GM19035 (cell line): ENCODE data around the gene C1orf198.
"Not testable (repeated sequence)": the region's sequence is repeated elsewhere in the genome, so short reads cannot be mapped to it uniquely, and the experiment has no call there.

Source experiments
- ATAC-seq: cut with Tn5 transposase; IDR thresholded peaks from one replicate; pipeline ENCODE4 v1.9.1; 2021; ENCODE audit not compliant: unreplicated experiment

C1orf198 gene

GRCh38 chr1:230861489-230861888 lies 6.8 kb downstream of the C1orf198 start:
- ATAC-seq = no peak

DNA sequence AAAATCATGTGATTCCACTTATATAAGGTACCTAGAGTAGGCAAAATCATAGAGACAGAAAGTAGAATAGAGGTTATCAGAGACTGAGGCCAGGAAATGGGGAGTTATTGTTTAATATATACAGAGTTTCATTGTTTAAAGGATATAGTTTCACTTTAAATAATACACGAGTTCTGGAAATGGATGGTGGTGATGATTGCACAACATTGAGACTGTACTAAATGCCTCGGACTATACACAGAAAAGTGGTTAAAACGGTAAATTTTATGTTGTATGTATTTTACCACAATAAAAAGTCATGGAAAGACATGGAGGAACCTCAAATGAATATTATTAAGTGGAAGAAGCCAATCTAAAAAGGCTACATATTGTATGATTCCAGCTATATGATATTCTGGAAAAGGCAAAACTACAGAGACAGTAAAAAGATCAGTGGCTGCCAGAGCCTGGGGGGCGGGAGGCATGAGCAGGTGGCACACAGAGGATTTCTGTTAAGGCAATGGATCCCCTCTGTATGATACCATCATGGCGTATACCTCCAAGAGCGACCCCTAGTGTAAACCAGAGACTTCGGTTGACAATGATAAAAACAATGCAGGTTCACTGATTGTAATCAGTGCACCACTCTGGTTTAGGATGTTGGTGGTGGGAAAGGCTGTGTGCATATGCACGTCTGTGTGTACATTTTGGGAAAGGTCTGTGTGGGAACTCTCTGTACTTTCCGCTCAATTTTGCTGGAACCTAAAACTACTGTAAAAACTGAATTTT lies 7.5 kb downstream of the C1orf198 start:
- ATAC-seq = no peak

DNA sequence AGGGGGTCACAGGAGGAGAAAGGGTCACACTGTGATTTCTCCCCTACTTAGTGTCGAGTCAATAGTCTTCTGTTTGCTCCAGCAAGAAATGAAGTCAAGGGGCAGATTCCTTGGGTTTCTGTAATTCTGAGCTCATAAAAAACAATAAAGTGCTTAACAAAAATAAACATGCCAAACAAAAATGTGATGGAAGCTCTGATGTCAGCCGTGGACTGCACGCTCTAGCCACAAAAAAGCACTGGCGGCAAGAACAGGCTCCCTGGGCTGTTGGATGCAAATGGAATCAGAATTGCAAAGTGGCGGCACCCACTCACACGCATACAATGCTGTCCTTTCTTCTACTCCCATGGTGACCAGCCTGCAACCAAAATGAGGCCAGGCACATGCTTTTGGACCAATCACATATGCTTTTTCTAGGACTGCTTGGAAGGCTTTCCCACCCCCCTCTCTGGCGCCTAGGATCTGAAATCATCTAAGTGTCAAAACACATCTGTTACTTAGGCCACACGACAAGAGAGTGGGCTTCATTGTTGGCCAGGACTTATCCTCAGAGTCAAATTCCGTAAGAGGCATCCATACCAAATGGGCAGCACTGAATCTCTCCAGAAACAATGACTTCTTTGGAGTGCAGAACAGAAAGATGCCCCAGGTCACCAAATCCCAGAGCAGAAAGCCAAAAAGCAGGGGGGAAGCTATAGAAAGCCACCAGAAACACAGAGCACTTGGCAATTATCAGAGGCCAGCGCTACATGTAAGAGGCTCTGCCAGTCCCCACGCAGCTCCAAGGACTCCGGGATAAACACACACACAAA lies 9.2 kb downstream of the C1orf198 start:
- no peak for ATAC-seq

GRCh38 chr1:230858236-230858820 lies 10.0 kb downstream of the C1orf198 start:
- no peak for ATAC-seq

DNA sequence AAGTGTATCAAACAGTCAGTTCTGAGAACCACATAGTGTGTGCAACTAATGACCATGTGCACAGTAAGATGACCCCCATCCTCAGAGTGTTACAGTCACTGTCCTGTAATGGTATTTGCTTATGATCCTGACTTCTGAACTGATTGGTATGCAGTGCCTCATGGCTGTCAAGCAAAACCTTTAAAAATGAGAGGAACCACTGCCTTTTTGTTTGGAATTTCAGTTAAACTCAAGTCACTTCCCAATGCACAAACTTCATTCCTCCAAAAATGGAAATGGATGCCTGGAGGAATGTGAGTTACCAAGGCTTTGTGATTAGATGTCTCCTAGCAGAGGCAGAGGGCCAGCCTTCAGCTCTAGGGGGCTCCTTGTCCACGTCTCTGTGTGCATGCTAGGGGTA lies 10.5 kb downstream of the C1orf198 start:
- ATAC-seq = no peak

- no peak for ATAC-seq
Observed at GRCh38 chr1:230857077-230857476, 11.2 kb downstream of the C1orf198 start.

DNA sequence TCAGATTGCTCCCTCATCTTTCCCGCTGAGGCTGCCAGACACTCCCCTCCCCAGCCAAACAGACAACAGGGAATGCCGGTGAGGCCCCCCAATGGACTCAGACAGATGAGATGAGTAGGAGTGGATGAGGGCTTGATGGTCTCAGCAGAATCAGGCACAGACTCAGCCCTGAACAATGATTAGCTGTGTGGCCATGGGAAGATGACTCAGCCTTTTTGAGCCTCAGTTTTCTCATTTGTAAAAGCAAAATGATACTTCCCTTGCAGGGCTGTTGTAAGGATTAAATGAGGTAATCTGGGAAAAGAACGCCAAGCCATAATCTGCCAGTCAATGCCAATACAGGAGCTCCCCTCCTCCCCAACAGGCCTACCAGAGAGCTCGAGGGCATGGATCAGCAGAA lies 12.4 kb downstream of the C1orf198 start:
- no peak for ATAC-seq

DNA sequence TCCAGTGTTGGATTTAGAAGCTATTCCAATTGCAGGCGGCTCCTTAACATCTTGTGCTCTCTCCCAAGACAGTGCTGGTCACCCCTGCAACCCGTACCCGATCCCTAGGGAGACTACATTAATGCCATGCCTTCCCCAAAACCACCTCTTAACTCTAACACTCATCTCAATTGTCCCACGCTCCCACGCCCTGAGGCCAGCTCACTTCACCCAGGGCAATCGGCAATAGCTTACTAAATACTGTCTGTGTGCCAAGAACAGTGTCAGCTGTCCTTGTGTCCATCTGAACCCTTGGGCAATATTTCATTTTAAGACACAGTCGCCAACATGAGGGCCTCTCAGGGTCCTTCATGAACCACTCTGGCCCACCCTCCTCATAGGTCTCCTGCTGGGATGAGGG lies 13.9 kb downstream of the C1orf198 start:
- ATAC-seq = no peak

DNA sequence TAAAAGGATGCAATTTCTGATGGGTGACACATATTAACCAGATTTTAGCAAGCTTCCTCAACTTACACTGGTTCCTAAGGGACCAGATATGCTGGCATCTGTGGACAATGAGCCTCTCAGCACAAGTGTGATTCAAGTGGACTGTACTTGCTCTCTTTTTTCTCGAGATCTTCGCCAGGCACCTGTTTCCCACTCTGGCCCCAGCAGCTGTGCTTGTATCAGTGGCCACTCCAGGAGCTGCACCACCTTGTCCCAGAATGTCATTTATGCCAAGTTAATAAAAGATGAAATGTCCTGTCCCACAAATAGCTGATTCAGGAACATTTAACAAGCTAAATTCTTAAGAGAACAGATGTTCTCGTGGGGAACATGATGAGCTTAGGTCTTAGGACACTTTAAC lies 14.6 kb downstream of the C1orf198 start:
- no peak for ATAC-seq

DNA sequence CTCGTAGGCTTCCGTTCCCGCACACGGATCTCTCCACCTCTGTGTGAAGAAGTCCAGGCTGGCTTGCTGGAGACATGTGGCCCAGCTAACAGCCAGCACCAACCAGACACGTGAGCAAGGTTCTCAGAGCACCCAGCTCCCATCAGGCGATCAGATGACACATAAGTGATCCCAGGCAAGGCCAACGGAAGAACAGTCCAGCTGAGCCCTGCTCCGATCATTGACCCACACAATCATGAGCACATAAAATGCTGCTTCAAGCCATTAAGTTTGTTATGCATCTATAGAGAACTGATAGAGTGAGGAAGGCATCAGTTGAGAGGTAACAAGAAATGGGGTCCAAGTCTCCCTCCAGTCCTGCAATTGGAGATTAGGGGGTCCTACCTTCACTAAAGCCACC lies 15.4 kb downstream of the C1orf198 start:
- ATAC-seq = no peak

DNA sequence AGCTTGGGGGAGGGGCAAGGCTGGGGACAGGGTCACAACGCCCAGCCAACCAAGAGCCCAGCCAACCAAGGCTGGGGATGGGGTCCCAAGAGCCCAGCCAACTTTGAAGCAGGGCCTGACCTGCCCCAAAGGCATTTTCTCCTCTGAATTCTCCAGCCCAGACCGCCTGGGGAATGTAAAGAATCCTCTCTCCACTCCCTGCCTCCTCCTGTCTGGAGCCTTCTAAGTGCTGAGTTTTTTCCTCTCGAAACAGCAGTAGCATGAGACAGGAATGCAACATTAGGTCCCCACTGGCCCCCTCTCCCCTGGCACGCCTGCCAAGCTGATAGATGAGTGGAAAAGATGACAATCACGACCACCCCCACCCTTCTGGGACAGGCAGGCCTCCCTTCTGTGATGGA lies 17.0 kb downstream of the C1orf198 start:
- ATAC-seq = no peak

- no peak for ATAC-seq
Observed at GRCh38 chr1:230850547-230850946, 17.8 kb downstream of the C1orf198 start.

DNA sequence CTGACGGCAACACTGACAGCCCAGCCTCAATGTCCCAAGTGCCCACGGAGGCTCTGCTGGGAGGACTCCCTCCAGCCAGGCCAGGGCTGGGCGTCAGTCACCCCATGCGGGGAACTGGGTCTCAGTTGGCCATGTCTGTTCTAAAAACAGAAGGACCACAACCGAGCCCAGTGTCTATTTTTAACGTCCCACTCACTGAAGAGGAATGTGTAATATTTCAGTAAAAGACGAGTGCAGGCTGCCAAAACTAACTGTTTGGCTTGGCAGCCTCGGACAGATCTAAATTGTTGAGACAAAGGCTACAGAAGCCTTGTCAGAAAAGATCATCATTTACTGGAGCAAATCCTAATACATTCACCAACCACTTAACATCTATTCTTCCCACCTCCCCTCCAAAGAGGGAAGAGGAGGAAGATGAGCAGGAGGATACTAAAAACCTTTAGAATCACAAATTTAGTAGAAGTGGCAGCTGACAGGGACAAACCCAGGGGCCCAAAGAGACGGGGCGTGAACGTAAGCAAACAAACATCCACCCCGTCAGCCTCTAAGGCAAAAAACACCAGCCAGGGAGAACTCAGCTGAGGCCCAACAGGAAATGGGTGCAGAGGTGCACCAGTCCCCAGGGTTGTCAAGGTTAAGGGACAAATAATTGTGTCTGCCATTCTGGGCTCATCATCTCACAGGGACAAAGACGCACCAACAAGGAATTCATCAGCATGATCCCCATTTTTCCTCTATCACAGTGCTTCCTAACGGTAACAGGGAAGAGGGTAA lies 18.7 kb downstream of the C1orf198 start:
- no peak for ATAC-seq

DNA sequence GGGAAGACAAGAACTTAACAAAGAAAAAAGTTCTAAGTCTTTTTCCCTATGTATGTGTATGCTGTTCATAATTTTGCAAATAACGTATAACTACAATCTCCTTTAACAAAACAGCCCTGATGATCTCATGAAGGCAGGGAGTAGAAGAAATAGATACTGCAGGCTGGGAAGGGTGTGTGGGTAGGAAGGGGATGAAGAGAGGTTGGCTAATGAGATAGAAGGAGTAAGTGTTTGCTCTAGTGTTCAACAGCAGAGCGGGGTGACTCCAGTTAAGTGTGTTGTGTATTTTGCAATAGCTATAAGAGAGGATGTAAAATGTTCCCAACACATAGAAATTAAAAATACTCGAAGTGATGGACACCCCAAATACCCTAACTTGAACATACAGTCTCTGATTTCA lies 20.1 kb downstream of the C1orf198 start:
- no peak for ATAC-seq

- ATAC-seq = not testable (repeated sequence)
Observed at GRCh38 chr1:230845184-230845583, 23.1 kb downstream of the C1orf198 start.

GRCh38 chr1:230844561-230844960 lies 23.8 kb downstream of the C1orf198 start:
- ATAC-seq = no peak

DNA sequence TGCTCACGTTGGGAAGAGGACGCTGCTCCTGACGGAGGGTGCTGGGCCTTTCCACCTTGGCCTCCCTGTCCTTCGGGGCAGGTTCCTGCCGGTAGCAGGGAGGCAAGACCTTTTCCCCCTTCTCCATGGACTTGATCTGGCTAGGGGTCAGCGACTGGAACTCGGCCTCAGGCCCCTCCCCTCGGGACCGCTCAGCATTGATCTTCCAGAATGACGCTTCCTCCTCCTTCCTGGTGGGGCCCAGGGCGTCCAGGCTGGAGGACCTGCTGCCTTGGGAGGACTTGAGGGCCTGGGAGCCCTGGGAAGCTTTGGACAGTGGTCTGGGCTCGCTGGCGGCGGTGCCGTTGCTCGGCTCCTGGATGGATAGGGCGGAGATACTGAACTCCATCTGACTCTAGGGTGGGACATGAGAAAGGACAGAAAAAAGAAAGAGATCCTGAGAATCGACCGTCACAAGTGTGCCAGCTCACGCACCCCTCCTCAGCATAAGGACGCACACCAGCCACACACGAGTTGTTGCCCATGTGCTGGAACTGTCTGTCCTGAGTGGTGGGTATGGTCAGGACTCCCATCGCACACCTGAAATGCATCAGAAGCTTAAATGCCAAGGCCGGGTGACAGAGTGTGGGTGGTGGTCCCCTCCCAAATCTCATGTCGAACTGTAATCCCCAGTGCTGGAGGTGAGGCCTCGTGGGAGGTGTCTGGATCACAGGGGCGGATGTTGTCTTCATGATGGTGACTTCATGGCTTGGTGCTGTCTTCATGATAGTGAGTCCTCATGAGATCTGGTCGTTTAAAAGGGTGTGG lies 24.6 kb downstream of the C1orf198 start:
- no peak for ATAC-seq

- ATAC-seq = no peak
Observed at GRCh38 chr1:230842801-230843200, 25.5 kb downstream of the C1orf198 start.

DNA sequence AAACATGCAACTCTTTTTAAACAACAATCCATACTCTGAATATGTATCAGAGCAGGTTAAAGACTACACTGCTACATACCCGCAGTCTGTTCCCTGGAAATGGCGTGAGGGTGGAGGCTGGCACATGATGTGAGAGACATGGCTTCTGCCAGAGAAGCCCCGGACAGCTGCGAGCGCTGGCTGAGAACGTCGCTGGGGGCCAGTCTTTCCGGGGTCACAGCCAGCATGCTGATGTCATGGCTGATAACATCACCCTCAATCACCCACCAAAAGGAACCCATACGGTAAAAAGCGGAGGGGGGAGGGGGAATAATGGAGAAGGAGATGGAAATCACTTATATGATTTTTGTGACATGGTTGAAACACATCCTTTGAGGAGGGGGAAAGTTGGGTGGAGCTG lies 29.1 kb downstream of the C1orf198 start:
- ATAC-seq = no peak

GRCh38 chr1:230836793-230837192 lies 31.5 kb downstream of the C1orf198 start:
- no peak for ATAC-seq
